ENCODE results near the gene ARL15. TPM values are rescaled to one million over a fixed set of nuclear protein-coding genes. Genes with fewer than 3 reads are reported as not detected.

Gene ARL15
- total RNA-seq, 4 donors from 2014 or later = 19.6 to 52.5 (median 30.6) TPM

DNA sequence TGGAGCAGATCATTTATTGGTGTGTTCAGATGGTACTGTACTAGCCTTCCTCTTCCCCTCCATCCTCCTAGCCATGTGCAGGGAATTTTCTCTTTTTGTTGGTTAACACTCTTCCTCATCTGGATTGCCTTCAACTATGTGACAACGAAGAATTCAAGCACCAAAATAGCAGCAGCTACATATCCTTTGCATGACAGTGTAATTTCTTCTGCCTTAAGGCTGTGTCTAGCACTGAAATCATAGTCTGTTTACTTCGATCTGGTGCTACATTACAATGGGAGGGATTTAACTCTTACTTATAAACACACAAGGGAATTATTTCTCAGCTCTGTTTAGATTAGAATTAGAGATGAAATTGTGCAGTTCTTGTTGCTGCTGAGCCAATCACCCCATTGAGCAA is 260.4 kb downstream of the ARL15 start:
- TF ChIP-seq CTCF (IDR thresholded peaks at IDR 0.05; ENCODE audit: low read depth) = no peak

- TF ChIP-seq CTCF (IDR thresholded peaks at IDR 0.05; ENCODE audit: low read depth) = no peak
These were observed 261.2 kb downstream of the ARL15 start for GRCh38 chr5:54049144-54049543.

GRCh38 chr5:54045077-54045792 is 265.1 kb downstream of the ARL15 start:
- no peak for TF ChIP-seq CTCF (IDR thresholded peaks at IDR 0.05; ENCODE audit: low read depth)

DNA sequence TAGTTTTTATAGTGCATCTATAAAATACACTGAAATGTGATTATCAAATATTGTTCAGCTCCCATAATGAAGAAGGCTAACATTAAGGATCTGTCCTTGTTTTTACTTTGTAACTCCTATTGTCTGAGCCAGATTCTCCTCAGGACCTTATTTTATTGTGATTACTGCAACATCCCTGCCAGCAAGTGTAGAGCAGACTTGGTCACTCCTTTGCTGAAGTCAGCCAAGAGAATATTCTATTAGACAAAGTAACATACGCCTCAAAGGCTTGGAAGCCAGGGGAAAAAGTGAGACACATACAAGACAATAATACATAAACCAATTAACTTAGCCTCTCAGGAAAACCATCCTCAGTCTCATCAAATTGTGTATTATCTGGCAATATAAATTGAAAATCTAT is 269.6 kb downstream of the ARL15 start:
- no peak for TF ChIP-seq CTCF (IDR thresholded peaks at IDR 0.05; ENCODE audit: low read depth)

- no peak for TF ChIP-seq CTCF (IDR thresholded peaks at IDR 0.05; ENCODE audit: low read depth)
These were observed 270.4 kb downstream of the ARL15 start for GRCh38 chr5:54040018-54040417.

GRCh38 chr5:54037205-54037604 is 273.2 kb downstream of the ARL15 start:
- TF ChIP-seq CTCF (IDR thresholded peaks at IDR 0.05; ENCODE audit: low read depth) = no peak

GRCh38 chr5:54030981-54031380 is 279.4 kb downstream of the ARL15 start:
- TF ChIP-seq CTCF (IDR thresholded peaks at IDR 0.05; ENCODE audit: low read depth) = no peak
